ENCODE results near the gene JMJD1C.
"Not testable (repeated sequence)": the region's sequence is repeated elsewhere in the genome, so short reads cannot be mapped to it uniquely, and the experiment has no call there.

JMJD1C gene

DNA sequence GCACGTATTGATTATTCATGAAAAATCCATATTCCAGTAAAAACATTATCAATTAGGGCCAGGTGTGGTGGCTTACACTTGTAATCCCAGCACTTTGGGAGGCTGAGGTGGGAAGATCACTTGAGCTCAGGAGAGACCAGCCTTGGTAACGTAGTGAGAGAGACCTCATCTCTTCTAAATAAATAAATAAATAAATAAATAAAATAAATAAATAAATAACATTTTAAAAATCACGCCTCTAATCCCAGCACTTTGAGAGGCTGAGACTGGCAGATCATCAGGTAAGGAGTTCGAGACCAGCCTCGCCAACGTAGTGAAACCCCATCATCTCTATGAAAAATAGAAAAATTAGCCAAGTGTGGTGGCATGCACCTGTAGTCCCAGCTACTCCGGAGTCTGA, 300.5 kb downstream of the JMJD1C start:
- no peak for DNase-seq (ENCODE audit: insufficient read length)
- FAIRE-seq: no peak
- TF ChIP-seq POLR2AphosphoS5 (IDR thresholded peaks at IDR 0.05; ENCODE audit: low read depth, low read length) (no peak), POLR2A (IDR thresholded peaks at IDR 0.05; ENCODE audit: low read depth, low read length) (no peak), TAF1 (IDR thresholded peaks at IDR 0.05; ENCODE audit: borderline replicate concordance, low read depth, low read length) (no peak)

DNA sequence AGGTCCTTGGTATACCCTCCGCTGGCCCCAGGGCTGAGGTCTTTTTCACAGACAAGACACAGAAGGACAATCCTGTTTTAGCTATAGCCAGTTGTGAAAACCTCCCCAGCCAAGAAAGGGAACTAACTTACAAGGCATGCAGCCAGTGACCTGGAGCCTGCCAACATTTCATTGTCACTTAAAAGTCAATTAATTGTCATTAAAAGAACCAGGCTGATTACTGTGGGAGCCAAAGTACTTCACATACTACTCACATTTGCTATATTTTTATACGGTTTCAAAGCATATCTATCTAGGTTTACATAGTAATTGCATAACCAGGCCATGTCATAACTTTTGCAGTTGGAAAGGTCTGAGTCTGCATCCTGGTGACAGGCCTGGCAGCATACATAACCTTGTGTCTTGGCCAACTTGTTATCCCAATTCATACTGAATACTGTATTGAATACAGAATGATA, 301.6 kb downstream of the JMJD1C start:
- DNase-seq (ENCODE audit: insufficient read length) (no peak), FAIRE-seq (no peak)
- TF ChIP-seq POLR2AphosphoS5 (IDR thresholded peaks at IDR 0.05; ENCODE audit: low read depth, low read length) (no peak), POLR2A (IDR thresholded peaks at IDR 0.05; ENCODE audit: low read depth, low read length) (no peak), TAF1 (IDR thresholded peaks at IDR 0.05; ENCODE audit: borderline replicate concordance, low read depth, low read length) (no peak)

DNA sequence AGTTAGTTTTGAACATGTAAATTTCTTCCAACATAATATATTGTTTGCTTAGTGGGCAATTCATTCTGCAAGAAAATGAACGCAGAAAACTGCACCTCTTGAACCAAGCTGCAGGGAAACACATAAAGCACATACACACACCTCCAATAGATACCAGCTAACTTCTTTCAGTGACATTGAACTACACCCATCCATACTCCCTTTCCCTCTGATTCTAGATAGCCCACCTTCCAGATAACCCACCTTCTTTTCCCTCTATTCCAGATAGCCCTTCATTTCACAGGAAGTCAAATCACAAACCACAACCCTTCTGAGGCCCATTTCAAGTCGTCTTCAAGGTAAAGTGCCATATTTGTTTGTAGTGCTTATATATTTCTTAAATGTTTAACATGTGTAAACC, 304.2 kb downstream of the JMJD1C start:
- no peak for FAIRE-seq
- no peak for DNase-seq (ENCODE audit: insufficient read length)
- TF ChIP-seq POLR2A (IDR thresholded peaks at IDR 0.05; ENCODE audit: low read depth, low read length) (no peak; the same call in 1 of the 2 replicates), TAF1 (IDR thresholded peaks at IDR 0.05; ENCODE audit: borderline replicate concordance, low read depth, low read length) (no peak), POLR2AphosphoS5 (IDR thresholded peaks at IDR 0.05; ENCODE audit: low read depth, low read length) (no peak; the same call in 1 of the 2 replicates)

DNA sequence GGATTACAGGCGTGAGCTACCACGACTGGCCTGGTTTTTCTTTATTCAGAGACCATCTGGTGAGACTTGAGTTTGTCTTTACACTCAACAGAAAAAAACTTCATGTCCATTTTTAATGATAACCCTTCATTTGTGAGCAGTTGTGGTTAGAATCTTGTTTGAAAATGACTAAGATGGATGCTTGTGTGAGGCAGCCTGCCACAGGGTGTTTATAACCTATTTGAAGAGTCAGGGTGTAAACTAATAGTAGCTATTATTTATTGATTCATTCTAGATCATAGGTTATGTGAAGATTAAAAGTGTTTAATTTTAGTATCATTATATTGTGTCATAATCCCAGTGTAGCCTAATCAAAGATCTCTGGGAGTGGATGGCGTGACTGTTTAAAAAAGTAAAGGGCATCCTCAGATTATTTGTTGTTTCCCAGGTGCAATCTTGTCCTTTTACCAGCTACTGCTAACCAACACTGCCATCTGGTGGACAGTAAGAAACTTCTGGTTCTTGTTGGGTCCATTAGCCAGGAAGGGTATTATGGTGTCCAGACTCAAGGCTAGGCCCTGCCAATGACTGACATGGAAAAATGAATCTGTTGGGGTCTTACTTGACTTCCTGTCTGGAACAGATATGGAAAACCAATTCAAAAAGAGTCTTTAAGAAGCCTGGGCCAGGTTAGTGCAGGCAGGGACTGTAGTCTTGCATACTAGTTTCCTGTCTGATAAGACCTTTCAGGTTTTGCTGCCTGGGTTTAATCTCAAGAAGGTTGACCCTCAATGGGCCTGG, 307.7 kb downstream of the JMJD1C start:
- TF ChIP-seq TAF1 (IDR thresholded peaks at IDR 0.05; ENCODE audit: borderline replicate concordance, low read depth, low read length): no peak
- no peak for TF ChIP-seq POLR2AphosphoS5 (IDR thresholded peaks at IDR 0.05; ENCODE audit: low read depth, low read length)
- TF ChIP-seq POLR2A (IDR thresholded peaks at IDR 0.05; ENCODE audit: low read depth, low read length): no peak
- DNase-seq (ENCODE audit: insufficient read length) (no peak), FAIRE-seq (peak; percentile 93)

DNA sequence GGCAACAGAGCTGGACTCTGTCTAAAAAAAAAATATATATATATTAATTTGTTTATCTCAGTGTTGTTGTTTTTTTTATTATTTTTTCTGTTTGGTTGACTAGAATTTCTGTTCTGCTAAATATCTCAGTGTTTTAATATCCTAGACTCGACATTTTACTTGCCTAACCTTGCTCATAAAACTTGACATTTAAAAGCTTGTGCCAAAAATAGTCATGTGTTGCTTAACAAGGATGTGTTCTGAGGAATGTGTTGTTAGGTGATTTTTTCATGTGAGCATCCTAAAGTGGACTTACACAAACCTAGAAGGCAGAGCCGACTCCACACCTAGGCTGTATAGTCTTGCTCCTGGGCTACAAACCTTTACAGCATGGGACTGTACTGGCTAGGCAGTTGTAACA, 309.5 kb downstream of the JMJD1C start:
- no peak for DNase-seq (ENCODE audit: insufficient read length)
- FAIRE-seq: no peak
- TF ChIP-seq POLR2AphosphoS5 (IDR thresholded peaks at IDR 0.05; ENCODE audit: low read depth, low read length) (no peak), TAF1 (IDR thresholded peaks at IDR 0.05; ENCODE audit: borderline replicate concordance, low read depth, low read length) (no peak), POLR2A (IDR thresholded peaks at IDR 0.05; ENCODE audit: low read depth, low read length) (no peak)

DNA sequence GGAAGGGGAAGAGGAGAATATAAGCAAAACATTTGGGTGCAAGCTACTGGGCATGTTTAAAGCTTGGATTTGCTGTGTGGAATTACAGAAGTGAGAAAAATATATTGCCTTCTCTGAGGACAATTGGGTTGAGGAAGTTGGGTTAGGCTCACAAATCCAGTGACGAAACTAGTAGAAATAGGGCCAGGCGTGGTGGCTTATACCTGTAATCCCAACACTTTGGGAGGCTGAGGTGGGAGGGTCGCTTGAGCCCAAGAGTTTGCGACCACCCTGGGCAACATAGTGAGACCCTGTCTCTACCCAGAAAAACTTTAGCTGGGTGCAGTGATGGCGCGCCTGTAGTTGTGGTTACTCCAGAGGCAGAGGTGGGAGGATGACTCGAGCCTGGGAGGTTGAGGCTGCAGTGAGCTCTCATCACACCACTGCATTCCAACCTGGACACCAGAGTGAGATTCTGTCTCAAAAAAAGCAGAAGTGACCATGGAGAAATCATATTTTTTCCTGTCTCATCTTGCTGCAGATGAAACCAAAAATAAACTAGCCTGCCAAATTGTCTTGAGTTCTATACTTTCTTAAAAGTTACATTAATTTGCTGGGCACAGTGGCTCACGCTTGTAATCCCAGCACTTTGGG, 310.3 kb downstream of the JMJD1C start:
- TF ChIP-seq POLR2AphosphoS5 (IDR thresholded peaks at IDR 0.05; ENCODE audit: low read depth, low read length) (no peak), POLR2A (IDR thresholded peaks at IDR 0.05; ENCODE audit: low read depth, low read length) (no peak), TAF1 (IDR thresholded peaks at IDR 0.05; ENCODE audit: borderline replicate concordance, low read depth, low read length) (no peak)
- FAIRE-seq (no peak), DNase-seq (ENCODE audit: insufficient read length) (no peak)

DNA sequence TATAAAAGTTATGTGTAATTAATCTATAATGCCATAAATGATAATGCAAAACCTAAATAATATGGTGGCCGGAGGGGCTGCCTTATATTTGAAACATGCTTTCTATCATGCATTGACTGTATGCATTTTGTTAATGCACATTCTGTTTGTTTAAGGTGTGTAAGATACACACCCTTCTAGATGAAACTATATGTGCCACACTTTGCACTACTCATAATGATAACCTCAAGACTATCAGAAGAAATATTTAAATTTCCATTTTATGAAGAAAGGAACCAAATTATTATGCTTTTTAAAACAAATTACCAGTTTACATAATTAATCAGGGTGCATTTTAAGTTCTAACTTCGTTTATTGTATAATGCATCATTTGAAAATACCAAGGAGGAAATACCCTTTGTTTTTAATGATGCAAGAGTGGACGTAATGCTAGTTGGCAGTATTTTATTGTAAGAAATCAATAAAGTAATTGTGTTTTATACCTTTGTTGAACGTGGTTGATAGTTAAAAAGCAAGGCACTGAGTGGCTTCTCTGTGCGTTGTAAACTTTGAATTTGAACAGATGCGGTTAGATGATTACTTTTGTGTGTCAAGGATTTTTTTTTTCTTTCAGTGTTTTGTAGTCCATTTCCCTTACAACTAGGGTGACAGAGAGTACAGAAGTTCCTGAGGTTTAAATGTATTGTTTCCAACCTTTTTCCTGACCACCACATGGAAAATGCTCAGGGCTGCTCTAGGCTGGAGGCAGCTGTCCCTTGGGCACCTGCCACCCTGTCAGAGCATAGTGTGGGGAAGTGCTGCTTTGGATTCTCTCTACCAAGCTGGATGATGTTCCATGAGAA, 311.0 kb downstream of the JMJD1C start:
- no peak for TF ChIP-seq POLR2A (IDR thresholded peaks at IDR 0.05; ENCODE audit: low read depth, low read length)

DNA sequence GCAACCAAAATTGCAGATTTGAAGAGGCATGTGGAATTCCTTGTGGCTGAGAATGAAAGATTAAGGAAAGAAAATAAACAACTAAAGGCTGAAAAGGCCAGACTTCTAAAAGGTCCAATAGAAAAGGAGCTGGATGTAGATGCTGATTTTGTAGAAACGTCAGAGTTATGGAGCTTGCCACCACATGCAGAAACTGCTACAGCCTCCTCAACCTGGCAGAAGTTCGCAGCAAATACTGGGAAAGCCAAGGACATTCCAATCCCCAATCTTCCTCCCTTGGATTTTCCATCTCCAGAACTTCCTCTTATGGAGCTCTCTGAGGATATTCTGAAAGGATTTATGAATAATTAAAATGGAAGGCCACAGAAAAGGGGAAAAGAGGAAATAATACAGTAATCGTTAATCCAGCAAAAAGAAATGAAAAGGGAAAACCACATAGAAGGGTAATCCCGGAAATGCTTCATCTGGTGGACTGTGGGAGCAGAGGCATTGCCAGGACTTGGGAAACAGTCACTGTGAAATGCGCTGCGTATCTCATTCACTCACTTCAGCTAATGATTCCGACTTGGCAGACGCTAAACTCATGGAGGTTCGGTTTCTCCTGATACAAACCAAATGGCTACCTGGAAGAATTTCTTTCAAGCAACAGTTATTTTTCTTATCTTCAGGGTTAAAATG, 311.8 kb downstream of the JMJD1C start:
- not testable (repeated sequence) for FAIRE-seq; DNase-seq (ENCODE audit: insufficient read length)

More for the DNA sequence above, 311.0 kb downstream of the JMJD1C start:
- FAIRE-seq (no peak), DNase-seq (ENCODE audit: insufficient read length) (no peak)

DNA sequence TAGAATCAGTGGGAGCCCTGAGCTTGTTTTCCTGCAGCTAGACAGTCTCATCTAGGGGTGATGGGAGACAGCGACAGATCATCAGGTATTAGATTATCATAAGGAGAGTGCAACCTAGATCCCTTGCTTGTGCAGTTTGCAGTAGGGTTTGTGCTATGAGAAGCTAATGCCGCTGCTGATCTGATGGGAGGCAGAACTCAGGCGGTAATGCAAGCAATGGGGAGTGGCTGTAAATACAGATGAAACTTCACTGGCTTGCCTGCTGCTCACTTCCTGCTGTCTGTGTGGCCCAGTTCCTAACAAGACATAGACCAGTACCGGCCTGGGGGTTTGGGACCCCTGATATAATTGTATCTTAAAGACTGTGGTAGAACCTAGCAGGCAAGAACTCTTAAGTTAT, 315.0 kb downstream of the JMJD1C start:
- FAIRE-seq: no peak
- no peak for TF ChIP-seq TAF1 (IDR thresholded peaks at IDR 0.05; ENCODE audit: borderline replicate concordance, low read depth, low read length)
- no peak for TF ChIP-seq POLR2A (IDR thresholded peaks at IDR 0.05; ENCODE audit: low read depth, low read length)
- TF ChIP-seq POLR2AphosphoS5 (IDR thresholded peaks at IDR 0.05; ENCODE audit: low read depth, low read length): no peak
- DNase-seq (ENCODE audit: insufficient read length): no peak

DNA sequence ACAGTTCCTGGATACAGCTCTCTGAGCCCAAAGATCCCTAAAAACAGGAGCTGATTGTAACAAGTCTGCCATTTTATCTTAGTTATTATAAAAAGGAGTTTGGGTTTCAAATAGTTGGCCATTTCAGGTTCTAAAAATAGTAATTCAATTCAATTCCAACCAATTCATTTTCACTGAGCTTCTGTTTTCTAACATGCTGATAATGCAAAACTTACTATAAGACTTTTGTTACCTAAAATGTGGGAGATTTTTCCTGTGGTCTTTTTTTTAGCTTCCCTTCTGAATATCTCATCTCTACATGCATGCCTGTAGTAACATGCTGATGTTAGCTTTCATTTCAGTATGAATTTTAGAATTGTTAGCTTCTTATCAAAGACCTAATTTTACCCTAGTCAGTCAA, 319.3 kb downstream of the JMJD1C start:
- FAIRE-seq (no peak), DNase-seq (ENCODE audit: insufficient read length) (no peak)
- TF ChIP-seq TAF1 (IDR thresholded peaks at IDR 0.05; ENCODE audit: borderline replicate concordance, low read depth, low read length): no peak

DNA sequence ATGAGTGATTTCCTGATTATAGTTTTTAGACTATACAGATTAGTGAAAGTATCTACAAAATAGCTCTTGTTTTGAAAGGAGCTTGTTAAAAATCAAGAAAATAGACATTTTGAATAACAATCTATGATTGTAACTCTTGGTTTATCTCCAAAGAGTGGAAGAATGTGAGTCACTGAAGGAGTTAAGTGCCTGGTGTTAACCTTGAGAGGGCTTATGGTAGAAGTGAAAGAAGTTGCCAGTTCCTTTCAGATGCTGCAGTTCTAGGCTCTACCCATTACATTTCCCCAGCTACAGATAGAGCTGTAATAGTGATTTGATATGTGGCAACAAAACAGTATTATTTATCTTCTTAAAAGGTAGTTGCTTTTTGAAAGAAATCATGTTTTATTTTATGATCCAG, 320.0 kb downstream of the JMJD1C start:
- FAIRE-seq (no peak), DNase-seq (ENCODE audit: insufficient read length) (no peak)
- TF ChIP-seq POLR2AphosphoS5 (IDR thresholded peaks at IDR 0.05; ENCODE audit: low read depth, low read length) (no peak), TAF1 (IDR thresholded peaks at IDR 0.05; ENCODE audit: borderline replicate concordance, low read depth, low read length) (no peak), POLR2A (IDR thresholded peaks at IDR 0.05; ENCODE audit: low read depth, low read length) (no peak)
